Kidney tubule cell (primary cell): Measurements from ENCODE around the gene SLC39A7.
A peak's percentile ranks its signal among the peaks of the same experiment; 100 is the strongest.

Experiments used
- DNase-seq: peaks from one replicate; pipeline ENCODE4 v3.0.0-alpha.2; 2018; ENCODE audit warnings: low spot score

The SLC39A7 gene

DNA sequence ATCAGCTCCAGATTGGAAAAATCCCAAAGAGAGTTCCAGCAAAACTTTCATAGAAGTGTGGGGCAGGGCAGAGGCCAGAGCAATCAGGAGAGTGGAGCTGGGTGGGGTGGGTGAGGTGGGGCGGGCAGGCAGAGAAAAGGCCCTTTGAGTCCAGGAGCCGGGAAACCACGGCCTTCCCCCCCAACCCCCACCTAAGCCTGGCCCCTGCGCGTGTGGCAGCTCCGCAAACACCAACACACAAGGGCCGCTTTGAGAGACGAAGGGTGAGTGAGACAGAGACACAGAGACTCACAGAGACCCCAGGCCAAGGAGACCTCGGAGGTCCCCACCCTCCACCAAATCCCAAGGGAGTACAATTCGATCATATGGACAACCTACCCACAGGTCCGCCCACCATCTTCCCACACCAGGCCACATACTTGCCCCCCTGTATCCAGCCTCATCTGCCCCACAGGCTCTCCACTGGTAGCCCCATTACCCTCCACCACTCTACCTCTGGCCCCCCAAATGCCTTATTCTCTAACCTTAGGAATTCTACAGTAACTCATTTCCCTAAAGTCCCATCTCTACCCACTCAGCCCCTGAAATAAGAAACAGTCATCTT is 10.1 kb upstream of the SLC39A7 start:
- no peak for DNase-seq

DNA sequence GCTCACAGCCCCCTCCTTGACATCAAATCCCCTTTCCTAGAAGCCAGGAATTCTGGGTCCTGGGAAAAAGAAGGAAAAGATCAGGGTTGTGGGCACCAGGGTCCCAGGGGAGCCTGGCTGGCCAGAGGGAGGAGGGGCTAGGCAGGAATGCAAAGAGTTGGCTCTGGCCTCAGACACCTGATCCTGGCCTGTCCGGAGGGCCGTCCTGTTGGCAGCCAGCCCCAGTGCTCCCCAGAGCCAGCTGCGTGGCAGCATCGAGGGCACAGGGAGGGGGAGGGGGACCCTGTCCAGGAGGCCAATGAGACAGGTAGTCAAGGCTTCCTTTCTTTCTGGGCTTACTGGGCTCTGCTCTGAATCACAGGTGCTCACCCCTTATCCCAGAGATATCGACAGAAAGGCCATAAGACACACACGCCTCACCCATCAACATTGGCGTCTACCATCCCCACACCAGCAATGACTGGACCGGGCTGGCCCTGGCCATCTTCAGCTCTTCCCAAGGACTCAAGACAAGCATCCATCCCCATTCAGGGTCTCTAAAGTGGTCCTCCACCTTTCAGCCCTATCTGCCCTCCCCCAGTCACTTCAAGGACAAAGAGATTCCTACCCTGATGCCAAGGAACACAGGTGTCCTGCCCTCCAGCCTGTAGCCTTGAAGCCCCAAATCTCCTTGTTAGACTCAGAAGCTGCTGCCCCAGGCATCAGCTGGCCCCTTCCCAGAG is 9.1 kb upstream of the SLC39A7 start:
- DNase-seq = no peak

- no peak for DNase-seq
Measured at GRCh38 chr6:33192105-33192646, 8.5 kb upstream of the SLC39A7 start, which contains the start of gene COL11A2. Gene COL11A2, minus strand, starts transcription at chr6:33192467. Its CDS starts 227 bp downstream, at chr6:33192240.

GRCh38 chr6:33192671-33193602 is 7.7 kb upstream of the SLC39A7 start:
- DNase-seq = no peak

DNA sequence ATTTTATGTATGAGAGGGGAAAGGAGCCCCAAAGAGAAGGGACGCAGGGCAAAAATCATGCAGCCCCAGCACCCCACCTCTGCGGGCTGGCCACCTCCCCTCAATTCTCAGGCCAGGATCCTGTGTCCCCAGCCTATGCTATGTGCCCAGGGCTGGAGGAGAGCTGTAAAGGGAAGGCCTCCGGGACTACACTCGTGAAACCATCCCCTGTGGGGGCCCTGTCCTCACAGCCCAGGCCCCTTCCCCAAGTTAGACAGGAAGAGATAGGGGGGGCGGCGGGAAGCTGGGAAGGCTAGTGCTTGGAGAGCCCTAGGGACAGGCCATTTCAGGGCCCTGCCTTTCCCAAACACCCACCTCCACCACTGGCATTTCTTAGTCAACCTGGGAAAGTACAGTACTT is 7.0 kb upstream of the SLC39A7 start:
- DNase-seq = no peak

DNA sequence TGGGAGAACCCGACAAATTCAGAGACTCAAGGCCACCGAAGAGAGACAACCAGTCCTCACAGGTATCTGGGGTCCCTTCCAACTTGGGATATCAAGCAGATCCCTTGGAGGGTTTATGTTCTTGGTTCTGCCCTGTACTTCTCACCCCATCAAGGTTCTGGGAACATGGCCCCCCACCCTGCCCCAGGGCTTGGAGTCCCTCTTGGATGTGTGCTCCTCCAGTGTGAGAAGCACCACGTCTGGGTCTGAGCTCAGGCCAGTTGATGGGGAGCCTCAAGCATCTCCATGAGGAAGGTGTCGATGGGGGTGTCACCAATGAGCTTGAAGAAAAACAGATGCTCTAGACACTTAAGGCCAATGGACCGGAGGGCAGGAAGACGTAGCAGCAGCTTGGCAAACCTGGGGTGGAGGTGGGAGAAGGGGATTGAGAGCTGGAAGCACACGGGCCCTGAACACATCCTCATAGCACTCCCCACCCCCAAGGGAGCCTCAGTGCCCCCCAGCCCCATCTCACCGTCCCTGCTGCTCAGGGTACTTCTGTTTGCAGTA is 6.2 kb upstream of the SLC39A7 start:
- no peak for DNase-seq

- DNase-seq = no peak
Measured at GRCh38 chr6:33195304-33196165, 5.1 kb upstream of the SLC39A7 start.

DNA sequence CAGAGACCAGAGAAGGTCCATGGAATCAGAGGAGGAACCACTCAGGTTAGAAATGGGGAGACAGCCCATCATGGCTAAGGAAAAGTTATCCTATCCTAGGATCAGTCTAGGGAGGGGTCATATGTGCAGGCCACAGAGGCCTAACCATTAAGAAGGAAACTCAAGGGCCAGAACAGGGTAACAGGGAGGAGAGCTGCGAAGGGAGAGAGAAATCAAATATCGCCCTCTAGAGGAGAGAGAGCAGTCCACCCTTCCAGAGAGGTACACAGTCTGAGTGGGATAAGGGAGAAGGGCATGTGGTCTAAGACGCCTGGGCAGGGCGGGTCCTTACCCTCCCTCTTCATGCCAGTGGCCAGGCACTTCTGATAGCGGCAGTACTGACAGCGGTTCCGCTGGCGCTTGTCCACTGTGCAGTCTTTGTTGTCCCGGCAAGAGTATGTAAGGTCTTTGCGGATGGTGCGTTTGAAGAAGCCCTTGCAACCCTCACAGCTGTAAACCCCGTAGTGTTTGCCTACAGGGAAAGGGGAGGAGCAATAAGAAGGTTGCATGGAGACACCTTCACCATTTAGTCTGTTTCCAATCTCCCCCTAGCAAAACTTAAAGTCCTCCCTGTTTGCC is 3.1 kb upstream of the SLC39A7 start:
- DNase-seq = peak; percentile 61

DNA sequence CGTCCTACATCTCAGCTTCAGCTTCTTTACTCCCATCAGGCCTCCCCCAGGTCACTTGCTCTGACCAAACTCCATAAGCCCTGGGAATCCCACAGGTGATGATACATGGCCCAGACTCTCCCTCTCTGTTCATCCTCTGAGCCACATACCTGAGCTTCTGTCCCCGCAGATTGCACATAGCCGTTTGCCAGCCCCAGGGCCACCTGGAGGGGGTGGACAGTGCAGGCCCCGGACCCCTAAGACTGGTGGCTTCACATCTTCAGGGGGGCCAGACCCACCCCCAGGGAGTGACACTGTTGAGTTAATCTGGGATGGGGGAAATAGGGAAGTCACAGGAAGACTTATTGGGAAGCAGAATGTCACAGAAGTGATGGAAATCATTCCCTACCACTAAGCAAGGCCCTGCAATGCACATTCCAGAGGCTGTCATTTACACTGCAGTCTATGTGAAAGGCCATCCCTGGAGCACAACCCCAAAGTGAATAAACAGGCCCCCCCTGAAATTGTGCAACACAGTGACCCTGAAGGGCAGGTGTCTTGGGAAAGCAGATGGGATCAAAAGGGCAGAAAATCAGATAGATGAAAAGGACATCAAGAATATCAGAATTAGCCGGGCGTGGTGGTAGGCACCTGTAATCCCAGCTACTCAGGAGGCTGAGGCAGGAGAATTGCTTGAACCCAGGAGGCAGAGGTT is 2.4 kb upstream of the SLC39A7 start:
- no peak for DNase-seq

DNA sequence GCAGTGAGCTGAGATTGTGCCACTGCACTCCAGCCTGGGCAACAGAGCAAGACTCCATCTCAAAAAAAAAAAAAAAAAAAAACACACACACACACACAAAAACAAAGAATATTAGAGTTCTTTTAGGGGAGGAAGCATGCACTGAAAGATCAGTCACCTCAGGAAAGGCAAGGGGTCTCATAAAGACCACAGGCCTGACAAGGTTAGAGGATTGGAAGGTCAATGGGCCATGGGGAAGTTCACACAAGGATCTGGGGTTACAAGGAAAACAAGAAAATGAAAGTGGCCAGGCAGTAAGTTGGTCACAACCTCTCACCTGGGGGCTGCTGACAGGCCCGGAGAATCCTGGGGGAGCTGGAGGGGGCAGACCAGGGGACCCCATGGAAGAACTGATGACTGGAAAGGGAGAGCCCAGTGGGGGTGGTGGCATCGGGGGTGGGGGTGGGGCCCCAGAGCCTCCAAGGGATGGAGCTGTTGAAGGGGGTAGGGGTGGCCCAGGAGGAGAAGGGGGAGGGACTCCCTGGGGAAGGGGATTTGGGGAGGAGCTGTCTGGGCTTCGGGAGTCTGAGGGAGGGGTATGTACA is 1.7 kb upstream of the SLC39A7 start:
- DNase-seq = no peak

- DNase-seq = peak; percentile 72
Measured at GRCh38 chr6:33199687-33200218, 914 bp upstream of the SLC39A7 start.

DNA sequence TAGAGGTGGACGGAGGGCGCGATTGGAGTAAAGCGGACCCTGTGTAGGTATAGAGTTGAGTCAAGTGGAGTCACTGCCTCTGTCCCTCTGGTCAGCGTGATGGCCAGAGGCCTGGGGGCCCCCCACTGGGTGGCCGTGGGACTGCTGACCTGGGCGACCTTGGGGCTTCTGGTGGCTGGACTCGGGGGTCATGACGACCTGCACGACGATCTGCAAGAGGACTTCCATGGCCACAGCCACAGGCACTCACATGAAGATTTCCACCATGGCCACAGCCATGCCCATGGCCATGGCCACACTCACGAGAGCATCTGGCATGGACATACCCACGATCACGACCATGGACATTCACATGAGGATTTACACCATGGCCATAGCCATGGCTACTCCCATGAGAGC is 479 bp downstream of the SLC39A7 start:
- no peak for DNase-seq

- DNase-seq = no peak
Measured at GRCh38 chr6:33201935-33202334, 1.3 kb downstream of the SLC39A7 start.

DNA sequence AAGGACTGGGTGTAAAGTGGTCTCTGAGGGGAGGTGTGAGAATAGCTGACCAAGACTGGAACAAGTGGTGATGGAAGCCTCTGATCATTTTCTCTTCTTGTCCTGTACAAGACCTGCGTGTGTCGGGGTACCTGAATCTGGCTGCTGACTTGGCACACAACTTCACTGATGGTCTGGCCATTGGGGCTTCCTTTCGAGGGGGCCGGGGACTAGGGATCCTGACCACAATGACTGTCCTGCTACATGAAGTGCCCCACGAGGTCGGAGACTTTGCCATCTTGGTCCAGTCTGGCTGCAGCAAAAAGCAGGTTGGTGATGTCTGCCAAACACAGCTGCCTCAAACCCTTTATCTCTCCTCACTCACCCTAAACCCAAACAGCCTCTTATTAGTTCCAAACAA is 2.1 kb downstream of the SLC39A7 start:
- DNase-seq = no peak

DNA sequence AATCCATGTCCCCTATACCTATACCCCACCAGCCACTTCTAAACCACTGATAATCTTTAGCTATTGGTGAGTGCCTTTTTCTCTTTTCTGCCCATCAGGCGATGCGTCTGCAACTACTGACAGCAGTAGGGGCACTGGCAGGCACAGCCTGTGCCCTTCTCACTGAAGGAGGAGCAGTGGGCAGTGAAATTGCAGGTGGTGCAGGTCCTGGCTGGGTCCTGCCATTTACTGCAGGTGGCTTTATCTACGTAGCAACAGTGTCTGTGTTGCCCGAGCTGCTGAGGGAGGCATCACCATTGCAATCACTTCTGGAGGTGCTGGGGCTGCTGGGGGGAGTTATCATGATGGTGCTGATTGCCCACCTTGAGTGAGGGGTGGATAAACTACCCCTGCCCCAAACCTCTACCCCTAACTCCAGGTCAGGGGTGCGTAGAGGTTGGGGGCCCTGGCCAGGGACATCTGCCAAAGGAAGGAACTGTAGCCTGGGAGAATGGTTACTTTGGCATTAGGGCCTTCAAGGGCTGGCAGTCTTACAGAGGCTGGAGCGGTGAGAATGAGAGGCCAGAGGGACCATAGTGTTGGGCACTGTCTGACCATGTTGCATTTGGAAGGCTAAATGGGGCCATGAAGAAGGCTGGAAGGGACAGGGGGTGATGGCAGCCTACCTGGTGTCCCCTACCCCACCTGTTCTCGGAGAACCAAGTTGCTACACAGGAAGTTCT is 2.9 kb downstream of the SLC39A7 start:
- no peak for DNase-seq

DNA sequence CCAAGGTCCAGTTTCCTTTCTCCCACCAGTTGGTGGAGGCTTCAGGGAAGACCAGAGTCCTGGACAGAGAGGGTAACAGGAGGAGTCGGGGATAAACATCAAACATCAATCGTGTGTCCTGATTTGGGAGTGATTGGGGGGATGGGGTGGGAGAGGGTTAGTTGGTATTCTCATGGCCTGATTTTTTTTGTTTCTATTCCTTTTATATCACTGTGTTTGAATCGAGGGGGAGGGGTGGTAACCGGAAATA is 3.4 kb downstream of the SLC39A7 start:
- no peak for DNase-seq

- DNase-seq = peak; percentile 88
Measured at GRCh38 chr6:33204415-33205190, 3.9 kb downstream of the SLC39A7 start, which contains the start of gene HSD17B8. Gene HSD17B8, plus strand, starts transcription at chr6:33204655. Its CDS starts 14 bp downstream, at chr6:33204669.
